ENCODE data around the gene HLA-F. TPM values are rescaled to one million over a fixed set of nuclear protein-coding genes. Genes with fewer than 3 reads are reported as not detected.

Gene HLA-F
- total RNA-seq, 1 donor from 2014 or later: 176 TPM

DNA sequence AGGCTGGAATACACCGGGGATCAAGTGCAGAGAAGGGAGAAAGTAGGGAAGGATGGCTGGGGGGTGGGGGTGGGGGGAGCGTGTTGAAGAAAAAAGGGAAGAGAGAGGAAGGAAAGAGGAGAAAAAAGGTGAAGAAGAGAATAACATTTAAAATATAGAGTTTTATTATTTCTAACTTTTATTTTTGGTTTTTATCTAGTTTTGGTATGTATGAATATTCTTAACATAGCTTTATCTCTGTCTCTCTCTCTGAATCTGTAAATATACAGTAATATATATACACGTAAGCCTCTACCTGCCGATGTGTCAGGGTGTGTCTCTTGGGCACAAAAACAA is 30.0 kb downstream of the HLA-F start:
- TF ChIP-seq, protein P1, sequence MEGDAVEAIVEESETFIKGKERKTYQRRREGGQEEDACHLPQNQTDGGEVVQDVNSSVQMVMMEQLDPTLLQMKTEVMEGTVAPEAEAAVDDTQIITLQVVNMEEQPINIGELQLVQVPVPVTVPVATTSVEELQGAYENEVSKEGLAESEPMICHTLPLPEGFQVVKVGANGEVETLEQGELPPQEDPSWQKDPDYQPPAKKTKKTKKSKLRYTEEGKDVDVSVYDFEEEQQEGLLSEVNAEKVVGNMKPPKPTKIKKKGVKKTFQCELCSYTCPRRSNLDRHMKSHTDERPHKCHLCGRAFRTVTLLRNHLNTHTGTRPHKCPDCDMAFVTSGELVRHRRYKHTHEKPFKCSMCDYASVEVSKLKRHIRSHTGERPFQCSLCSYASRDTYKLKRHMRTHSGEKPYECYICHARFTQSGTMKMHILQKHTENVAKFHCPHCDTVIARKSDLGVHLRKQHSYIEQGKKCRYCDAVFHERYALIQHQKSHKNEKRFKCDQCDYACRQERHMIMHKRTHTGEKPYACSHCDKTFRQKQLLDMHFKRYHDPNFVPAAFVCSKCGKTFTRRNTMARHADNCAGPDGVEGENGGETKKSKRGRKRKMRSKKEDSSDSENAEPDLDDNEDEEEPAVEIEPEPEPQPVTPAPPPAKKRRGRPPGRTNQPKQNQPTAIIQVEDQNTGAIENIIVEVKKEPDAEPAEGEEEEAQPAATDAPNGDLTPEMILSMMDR (IDR thresholded peaks at IDR 0.05): no peak
- Histone ChIP-seq H3K4me3 (peak overlapping the region; percentile 65), H3K27me3 (ENCODE audit: low read depth) (no peaks in the 10 kb centered on the region), H3K27ac (peak overlapping the region; percentile 95), H3K9me3 (no peaks in the 10 kb centered on the region), H3K4me1 (peaks cover 23% of the 10 kb centered on the region), H3K36me3 (no peaks in the 10 kb centered on the region)
- intact Hi-C loops (cut with DNase I): loop anchor here (10.0 kb wide), 1 partner anchor 48 kb away; no protein-coding TSS in a partner anchor
- ATAC-seq: no peak
- DNase-seq: no peak

DNA sequence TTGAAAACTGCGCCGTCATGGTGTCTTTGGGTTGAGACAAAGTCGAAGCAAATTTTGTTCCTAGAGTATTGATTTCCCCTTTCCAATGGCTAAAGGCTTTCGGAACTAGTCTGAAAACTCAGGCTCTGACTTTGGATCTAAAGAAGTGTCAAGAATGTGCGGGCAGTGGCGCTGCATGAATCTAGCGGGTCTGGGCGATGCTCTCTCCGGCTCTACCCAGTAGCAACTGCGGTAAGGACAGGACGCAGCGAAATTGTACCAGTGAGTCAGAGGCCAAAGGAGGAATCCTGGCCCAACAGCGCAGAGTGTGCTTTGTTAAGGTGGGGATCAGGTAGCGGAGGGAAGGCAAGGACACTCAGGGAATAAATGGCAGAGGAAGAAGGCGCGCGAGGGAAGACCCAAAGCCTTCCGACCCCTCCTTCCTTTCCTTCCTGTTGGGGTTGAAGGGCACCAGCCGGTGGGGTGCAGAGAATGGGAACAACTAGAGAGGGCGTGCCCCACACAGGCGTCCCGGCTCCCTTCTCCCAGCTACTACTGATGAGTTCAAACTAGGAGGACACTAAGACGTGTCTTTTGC is 32.1 kb downstream of the HLA-F start:
- DNase-seq (no peak), ATAC-seq (no peak)
- no peak overlapping the region for H3K27ac ChIP-seq
- intact Hi-C loops (cut with DNase I): loop anchor here (10.0 kb wide), 1 partner anchor 51 kb away; no protein-coding TSS in a partner anchor
- TF ChIP-seq, protein P1 (IDR thresholded peaks at IDR 0.05): no peak
- peaks cover 12% of the 10 kb centered on the region for H3K4me1 ChIP-seq
- no peaks in the 10 kb centered on the region for H3K36me3 ChIP-seq
- no peaks in the 10 kb centered on the region for H3K27me3 ChIP-seq (ENCODE audit: low read depth)
- H3K4me3 ChIP-seq: no peak overlapping the region
- H3K9me3 ChIP-seq: no peaks in the 10 kb centered on the region

DNA sequence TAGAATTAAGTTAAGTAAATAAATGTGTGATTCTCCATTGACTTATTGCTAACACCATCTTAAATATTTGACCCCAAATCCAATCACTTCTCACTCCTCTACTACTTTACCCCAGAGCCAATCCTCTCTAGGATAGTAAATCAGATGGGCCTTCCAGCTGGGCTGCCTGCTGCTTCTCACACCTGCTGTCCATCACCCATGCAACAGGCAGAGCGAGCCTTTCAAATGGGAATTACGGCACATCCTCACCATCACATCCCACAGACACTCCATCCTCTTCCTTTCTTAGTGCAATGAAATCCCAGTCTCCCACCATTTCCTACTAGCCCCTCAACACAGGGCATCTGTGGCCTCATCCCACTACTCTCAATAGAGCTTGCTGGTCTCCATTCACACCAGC is 34.0 kb downstream of the HLA-F start:
- Histone ChIP-seq H3K27me3 (ENCODE audit: low read depth) (no peaks in the 10 kb centered on the region), H3K27ac (no peak overlapping the region), H3K9me3 (no peaks in the 10 kb centered on the region), H3K4me1 (no peaks in the 10 kb centered on the region), H3K36me3 (no peaks in the 10 kb centered on the region), H3K4me3 (no peak overlapping the region)
- no peak for DNase-seq
- TF ChIP-seq, protein P1 (IDR thresholded peaks at IDR 0.05): no peak
- no peak for ATAC-seq
- intact Hi-C loops (cut with DNase I): loop anchor here (10.0 kb wide), 1 partner anchor 52 kb away; no protein-coding TSS in a partner anchor

DNA sequence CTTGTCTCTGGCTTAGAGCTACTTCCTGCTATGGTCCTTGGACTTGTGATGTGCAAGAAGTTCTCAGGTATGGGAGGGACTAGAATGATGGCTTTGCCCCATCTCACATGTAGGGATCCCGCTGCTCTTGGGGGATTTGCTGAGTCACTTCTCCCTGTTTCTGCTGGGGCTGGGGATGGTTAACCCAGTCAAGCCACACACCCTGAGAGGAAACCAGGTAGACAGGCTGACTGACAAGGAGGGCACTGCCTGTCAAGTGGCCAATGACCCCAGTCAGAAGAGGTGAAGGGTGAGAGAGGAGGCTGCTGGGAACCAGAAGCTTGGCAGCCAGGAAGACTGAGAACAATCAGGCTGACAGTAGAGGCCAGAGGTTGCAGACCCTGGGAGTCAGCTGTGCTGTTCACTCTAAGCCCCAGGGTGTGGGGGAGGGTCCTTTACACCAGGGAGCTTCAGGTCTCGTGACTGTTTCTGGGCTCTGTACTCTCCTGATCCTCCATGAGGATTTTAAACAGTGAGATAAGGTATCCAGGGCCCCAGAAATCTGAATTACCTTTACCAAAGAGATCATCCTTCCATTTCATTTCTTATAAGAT is 34.6 kb downstream of the HLA-F start:
- intact Hi-C loops (cut with DNase I): loop anchor here (10.0 kb wide), 1 partner anchor 53 kb away; no protein-coding TSS in a partner anchor
- Histone ChIP-seq H3K4me3 (no peak overlapping the region), H3K9me3 (no peaks in the 10 kb centered on the region), H3K36me3 (no peaks in the 10 kb centered on the region), H3K4me1 (no peaks in the 10 kb centered on the region), H3K27ac (no peak overlapping the region), H3K27me3 (ENCODE audit: low read depth) (no peaks in the 10 kb centered on the region)
- no peak for DNase-seq
- TF ChIP-seq, protein P1 (IDR thresholded peaks at IDR 0.05): no peak
- ATAC-seq: no peak

DNA sequence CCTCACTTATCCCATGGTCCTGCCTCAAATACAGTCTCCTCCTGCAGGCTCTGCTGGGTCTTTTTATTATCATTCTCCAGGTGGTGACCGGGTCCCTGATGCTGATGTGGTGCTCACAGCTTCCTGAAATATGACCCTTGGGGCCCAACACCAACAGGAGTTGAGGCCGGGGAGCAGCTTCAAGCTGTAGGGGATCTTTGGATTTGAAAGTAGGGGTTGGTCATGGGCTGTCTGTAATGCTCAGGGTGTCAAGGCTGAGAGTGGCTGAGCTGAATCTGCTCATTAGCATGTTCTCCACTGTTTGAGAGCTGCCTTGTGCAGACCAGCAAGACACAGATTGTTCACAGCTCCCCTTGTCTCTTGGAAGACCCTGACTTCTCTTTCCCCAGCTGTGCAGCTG is 35.5 kb downstream of the HLA-F start:
- H3K27ac ChIP-seq: no peak overlapping the region
- ATAC-seq: no peak
- no peaks in the 10 kb centered on the region for H3K27me3 ChIP-seq (ENCODE audit: low read depth)
- H3K4me3 ChIP-seq: no peak overlapping the region
- H3K36me3 ChIP-seq: no peaks in the 10 kb centered on the region
- H3K4me1 ChIP-seq: peaks cover 6% of the 10 kb centered on the region
- no peak for DNase-seq
- H3K9me3 ChIP-seq: no peaks in the 10 kb centered on the region
- intact Hi-C loops (cut with DNase I): loop anchor here (10.0 kb wide), 1 partner anchor 54 kb away; no protein-coding TSS in a partner anchor
- TF ChIP-seq, protein P1 (IDR thresholded peaks at IDR 0.05): no peak
